GM12801 (cell line): ENCODE measurements around the gene SPINDOC.

Experiments
- TF ChIP-seq, protein P1 (sequence below): IDR thresholded peaks from one replicate; pipeline ENCODE4 v1.5.1; 2011; ENCODE audit warnings: control low read depth; ENCODE audit not compliant: insufficient read length; ENCODE audit errors: extremely low read depth

Gene SPINDOC

DNA sequence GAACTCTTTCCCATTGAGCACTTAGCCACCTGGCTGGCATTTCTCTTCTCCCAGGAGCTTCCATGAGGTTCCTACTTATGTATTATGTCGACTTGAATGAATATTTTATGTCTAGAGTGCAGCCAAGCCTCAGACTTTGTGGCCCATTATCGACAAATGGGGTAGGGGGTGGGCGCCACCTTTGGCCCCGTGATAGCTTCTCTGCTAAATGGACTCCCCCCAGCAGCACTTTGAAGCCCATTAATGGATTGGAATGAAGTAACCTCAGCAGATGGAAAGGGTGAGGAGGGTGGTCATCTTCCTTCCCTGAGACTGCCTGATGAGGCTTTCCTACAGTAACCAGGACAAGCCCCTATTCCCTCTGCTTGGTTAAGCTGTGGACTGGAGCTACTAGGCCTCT is 31.6 kb downstream of the SPINDOC start:
- TF ChIP-seq, protein P1, sequence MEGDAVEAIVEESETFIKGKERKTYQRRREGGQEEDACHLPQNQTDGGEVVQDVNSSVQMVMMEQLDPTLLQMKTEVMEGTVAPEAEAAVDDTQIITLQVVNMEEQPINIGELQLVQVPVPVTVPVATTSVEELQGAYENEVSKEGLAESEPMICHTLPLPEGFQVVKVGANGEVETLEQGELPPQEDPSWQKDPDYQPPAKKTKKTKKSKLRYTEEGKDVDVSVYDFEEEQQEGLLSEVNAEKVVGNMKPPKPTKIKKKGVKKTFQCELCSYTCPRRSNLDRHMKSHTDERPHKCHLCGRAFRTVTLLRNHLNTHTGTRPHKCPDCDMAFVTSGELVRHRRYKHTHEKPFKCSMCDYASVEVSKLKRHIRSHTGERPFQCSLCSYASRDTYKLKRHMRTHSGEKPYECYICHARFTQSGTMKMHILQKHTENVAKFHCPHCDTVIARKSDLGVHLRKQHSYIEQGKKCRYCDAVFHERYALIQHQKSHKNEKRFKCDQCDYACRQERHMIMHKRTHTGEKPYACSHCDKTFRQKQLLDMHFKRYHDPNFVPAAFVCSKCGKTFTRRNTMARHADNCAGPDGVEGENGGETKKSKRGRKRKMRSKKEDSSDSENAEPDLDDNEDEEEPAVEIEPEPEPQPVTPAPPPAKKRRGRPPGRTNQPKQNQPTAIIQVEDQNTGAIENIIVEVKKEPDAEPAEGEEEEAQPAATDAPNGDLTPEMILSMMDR, result no peak

DNA sequence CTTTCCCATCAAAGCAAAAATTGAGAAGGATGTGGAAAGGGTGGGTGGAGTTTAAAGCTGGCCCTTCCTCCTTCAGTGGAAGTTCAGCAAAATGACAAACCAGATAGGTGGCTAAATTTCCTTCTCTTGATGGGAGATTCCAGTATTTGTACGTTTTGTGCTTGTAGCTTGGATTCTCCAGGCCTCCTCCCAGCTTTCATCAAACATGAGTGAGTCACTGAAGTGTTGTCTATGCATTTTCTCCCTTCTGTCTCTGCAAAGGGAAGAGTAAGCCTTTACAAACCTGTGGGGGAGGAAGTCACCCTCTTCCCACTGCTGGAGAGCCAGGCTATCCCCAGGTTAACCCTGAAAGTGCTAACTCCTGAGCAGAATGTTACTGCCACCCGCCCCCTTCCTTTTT is 32.0 kb downstream of the SPINDOC start:
- TF ChIP-seq, protein P1, result no peak

DNA sequence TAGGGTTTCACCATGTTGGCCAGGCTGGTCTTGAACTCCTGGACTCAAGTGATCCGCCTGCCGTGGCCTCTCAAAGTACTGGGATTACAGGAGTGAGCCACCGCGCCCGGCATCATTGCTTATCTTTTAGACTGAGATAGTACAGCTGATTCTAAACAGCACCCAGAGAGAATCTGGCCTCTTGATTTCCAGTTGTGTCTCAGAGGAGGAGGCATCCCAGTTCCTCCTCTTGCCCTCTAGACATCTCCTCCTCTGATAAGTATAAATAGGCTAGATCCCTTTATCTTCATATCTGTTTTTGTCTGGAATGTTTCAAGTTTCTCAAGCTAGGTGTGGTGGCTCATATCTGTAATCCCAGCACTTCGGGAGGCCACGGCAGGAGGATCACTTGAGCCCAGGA is 32.7 kb downstream of the SPINDOC start:
- TF ChIP-seq, protein P1, result no peak

DNA sequence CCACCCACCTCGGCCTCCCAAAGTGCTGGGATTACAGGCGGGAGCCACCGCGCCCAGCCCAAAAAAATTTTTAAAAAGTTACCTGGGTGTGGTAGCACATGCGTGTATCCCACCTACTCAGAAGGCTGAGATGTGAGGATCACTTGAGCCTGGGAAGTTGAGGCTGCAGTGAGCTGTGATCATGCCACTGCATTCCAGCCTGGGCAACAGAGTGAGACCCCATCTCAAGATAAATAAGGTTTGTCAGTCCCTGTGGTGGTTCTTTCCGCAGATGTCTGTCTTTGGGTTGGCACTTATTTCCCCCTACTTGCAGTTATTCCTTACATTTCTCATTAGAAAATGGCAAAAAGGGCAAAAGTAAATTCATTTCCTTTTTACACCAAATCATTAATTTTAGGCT is 33.6 kb downstream of the SPINDOC start:
- TF ChIP-seq, protein P1, result no peak

DNA sequence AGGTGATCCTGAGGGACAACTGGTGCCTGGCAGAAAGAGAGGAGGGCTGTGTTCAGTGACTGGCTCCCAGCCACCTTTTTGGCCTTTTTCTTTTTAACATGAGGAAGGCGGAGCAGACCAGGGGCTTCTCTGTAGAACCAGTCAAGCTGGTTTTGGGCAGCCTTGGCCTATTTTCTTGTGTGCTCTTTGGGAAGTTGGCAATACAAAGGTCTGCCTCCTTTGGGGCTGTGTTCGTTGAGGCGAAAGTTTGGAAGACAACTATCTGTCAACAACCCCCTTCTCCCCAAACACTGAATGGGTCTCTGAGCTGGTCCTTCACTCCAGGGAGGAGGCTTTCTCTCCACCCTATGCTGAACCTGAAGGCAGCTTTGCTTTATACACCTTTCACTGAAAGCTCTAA is 34.1 kb downstream of the SPINDOC start:
- TF ChIP-seq, protein P1, result no peak

DNA sequence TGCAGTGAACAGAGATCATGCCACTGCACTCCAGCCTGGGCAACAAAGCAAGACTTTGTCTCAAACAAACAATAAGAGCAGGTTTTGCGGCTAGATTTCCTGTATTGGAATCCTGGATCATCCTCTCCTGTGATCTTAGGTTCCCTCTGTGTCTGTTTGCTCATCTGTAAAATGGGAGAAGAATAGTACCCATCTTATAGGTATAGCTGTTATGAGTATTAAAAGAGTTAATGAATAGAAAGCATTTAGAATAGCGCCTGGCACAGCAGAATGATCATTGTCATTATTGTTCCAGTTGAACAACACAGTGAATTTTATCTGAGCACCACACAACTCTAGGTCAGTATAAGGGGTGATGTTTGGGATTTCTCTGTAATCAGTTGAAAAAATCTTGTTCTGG is 36.4 kb downstream of the SPINDOC start:
- TF ChIP-seq, protein P1, result no peak

DNA sequence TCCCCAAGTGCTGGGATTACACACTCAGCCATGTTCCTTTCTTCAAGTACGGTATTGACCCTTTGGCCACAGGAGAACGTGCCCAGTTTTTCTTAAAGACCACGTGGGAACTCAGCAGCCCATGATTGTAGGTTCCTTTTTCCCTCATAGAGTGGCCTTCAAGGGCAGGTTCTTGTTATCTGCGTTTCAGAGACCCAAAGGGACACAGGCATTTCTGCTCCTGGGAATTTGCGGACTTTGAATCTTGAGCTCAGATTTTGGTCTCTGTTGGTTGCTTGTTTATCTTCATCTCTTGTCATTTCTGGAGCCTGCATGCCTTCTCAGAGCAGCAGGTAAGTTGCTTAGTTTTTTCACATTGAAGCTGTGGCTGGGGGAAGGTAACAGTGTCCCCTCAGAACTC is 37.7 kb downstream of the SPINDOC start:
- TF ChIP-seq, protein P1, result no peak

DNA sequence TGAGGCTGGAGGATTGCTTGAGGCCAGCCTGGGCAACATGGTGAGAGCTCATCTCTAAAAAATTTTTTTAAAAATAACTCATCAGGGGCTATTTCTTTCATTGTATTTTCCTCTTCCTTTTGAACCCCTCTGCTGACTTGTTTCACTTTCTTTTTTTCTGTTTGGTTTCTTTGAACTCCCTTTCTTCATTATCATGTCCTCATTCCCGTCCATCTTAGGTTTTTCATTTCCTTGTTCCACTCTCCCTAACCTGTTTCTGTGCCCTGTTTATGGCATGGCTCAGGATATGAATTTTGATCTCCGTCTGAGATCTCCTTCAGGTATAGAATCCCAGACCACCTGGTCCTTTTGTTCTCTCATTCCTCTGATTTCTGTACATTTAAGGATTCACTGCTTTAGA is 38.1 kb downstream of the SPINDOC start:
- TF ChIP-seq, protein P1, result no peak
